Esophagus muscularis mucosa (tissue), 4 donors: Measurements from ENCODE around the gene PRTN3. TPM values are rescaled to one million over a fixed set of nuclear protein-coding genes. Genes with fewer than 3 reads are reported as not detected.

Experiments
- DNase-seq: peaks from one replicate; pipeline ENCODE4 v3.0.0-alpha.2; 2017; ENCODE audit errors: extremely low spot score
- H3K27ac ChIP-seq, 4 donors: fragments of 200-600 bp; sonication (generic); replicated peaks in 1 of 4; 1 replicate in 3 of 4; 2 replicates in 1 of 4; pipeline ENCODE4 v1.5.1; 2016 to 2019; ENCODE audit warnings: mild to moderate bottlenecking in 1 of 4
- H3K27me3 ChIP-seq, 4 donors: fragments of 200-600 bp; sonication (generic); one replicate each; pipeline versions ENCODE4 v1.5.1 to v1.6.0; 2016 to 2019
- H3K36me3 ChIP-seq, 4 donors: fragments of 200-600 bp; sonication (generic); one replicate each; pipeline ENCODE4 v1.5.1; 2016 to 2019
- H3K4me1 ChIP-seq, 4 donors: fragments of 200-600 bp; sonication (generic); one replicate each; pipeline ENCODE4 v1.5.1; 2016 to 2019
- H3K4me3 ChIP-seq, 4 donors: fragments of 200-600 bp; sonication (generic); 1 replicate in 2 of 4; 2 replicates in 2 of 4; pipeline ENCODE4 v1.5.1; 2016 to 2019; ENCODE audit warnings: mild to moderate bottlenecking in 4 of 4, moderate library complexity in 1 of 4
- H3K9me3 ChIP-seq, 4 donors: fragments of 200-600 bp; sonication (generic); 1 replicate in 3 of 4; 2 replicates in 1 of 4; pipeline ENCODE4 v1.5.1; 2016 to 2019
- EP300 ChIP-seq: sonication (generic); formaldehyde crosslinking; IDR thresholded peaks from one replicate; pipeline ENCODE4 v1.6.1; 2017; ENCODE audit warnings: antibody characterized with exemption
- POLR2A ChIP-seq: fragments of 450-650 bp; IDR thresholded peaks from one replicate; pipeline ENCODE4 v1.6.1; 2017; ENCODE audit warnings: antibody characterized with exemption, moderate library complexity, mild to moderate bottlenecking, low read depth
- POLR2AphosphoS5 ChIP-seq, 2 donors: sonication (generic); formaldehyde crosslinking; IDR thresholded peaks; one replicate each; pipeline ENCODE4 v1.6.1; 2017; ENCODE audit warnings: antibody characterized with exemption in 2 of 2
- WGBS: methylation state at CpG from one replicate; pipeline ENCODE4 v1.1.5; 2018; 5-methylcytosine and 5-hydroxymethylcytosine counted together
- intact Hi-C: fragments of 100-400 bp; cut with DNase I; formaldehyde crosslinking; loops from one replicate; pipeline ENCODE4 v1.15.1; 2023
- total RNA-seq, 4 donors: library from RNA; depleted of rRNA; stranded (reverse); fragments of >200 nt; gene quantifications; one replicate each; pipeline versions ENCODE4 v1.1.0 to v1.2.1, GENCODE V29; 2016
- TF ChIP-seq, protein P1 (sequence below), 3 experiments: fragments of 200-600 bp in 2 of 3; fragments of 450-650 bp in 1 of 3; sonication (generic) in 2 of 3; IDR thresholded peaks; one replicate each; pipeline ENCODE4 v1.5.1; 2017 to 2019; ENCODE audit warnings: antibody characterized with exemption in 3 of 3, mild to moderate bottlenecking in 2 of 3, moderate library complexity in 1 of 3

PRTN3 gene
- total RNA-seq, 4 donors from 2014 or later: 1.2 TPM; not detected in 3

DNA sequence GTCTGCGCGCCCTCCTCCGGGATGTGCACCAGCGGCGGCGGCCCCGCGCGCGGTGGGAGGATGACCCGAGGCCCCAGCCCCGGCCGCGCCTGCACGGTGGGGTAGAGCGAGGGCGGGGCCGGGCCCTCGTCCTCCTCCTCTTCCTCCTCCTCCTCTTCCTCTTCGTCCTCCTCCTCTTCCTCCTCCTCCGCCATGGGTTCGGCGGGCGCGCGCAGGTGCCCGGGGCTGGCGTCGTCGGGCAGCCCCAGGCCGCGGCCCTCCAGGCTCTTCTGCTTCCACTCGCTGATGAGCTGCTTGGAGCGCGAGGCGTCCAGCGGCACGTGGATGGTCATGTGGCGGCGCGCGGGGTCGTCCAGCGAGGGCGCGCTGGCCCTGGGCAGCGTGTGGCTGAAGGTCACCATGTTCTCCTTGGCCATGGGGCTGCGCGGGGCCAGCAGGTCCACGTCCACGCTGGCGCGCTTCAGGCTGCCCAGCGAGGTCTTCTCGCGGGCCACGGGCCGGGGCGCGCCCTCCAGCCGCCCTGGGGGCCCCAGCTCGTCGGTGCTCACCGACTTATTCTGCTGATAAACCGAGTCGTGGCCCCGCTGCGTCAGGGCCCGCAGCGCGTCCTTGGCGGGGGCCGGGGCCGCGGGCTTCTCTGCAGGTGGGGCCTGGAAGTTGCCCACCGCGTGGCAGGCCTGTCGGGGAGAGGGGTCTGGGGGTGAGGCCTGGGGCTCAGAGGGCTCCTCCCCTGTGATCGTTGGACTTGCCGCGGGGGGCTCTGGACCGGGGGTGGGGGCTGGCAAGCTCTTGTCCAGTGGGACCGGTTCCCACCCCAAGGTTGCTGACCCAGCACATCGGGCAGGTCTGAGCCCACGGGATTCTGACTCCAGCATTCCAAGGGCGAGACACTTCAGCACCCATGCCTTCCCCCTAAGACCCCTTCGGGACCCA is 27.3 kb upstream of the PRTN3 start:
- H3K36me3 ChIP-seq: peaks cover 45 to 58% (median 51%) of the 10 kb centered on the region in 4 donors
- no peak for DNase-seq
- H3K27ac ChIP-seq: no peak overlapping the region
- intact Hi-C loops: no loop called here
- no peak for TF ChIP-seq POLR2A
- no peak for TF ChIP-seq POLR2AphosphoS5 (IDR thresholded peaks at IDR 0.05)
- TF ChIP-seq EP300: no peak
- TF ChIP-seq, protein P1, sequence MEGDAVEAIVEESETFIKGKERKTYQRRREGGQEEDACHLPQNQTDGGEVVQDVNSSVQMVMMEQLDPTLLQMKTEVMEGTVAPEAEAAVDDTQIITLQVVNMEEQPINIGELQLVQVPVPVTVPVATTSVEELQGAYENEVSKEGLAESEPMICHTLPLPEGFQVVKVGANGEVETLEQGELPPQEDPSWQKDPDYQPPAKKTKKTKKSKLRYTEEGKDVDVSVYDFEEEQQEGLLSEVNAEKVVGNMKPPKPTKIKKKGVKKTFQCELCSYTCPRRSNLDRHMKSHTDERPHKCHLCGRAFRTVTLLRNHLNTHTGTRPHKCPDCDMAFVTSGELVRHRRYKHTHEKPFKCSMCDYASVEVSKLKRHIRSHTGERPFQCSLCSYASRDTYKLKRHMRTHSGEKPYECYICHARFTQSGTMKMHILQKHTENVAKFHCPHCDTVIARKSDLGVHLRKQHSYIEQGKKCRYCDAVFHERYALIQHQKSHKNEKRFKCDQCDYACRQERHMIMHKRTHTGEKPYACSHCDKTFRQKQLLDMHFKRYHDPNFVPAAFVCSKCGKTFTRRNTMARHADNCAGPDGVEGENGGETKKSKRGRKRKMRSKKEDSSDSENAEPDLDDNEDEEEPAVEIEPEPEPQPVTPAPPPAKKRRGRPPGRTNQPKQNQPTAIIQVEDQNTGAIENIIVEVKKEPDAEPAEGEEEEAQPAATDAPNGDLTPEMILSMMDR (IDR thresholded peaks at IDR 0.05): no peak
- H3K9me3 ChIP-seq: no peaks in the 10 kb centered on the region
- H3K4me3 ChIP-seq: no peak overlapping the region
- H3K4me1 ChIP-seq: no peaks in the 10 kb centered on the region
- no peaks in the 10 kb centered on the region for H3K27me3 ChIP-seq
- WGBS: 94% methylated on average over 36 of the region's 87 CpGs

DNA sequence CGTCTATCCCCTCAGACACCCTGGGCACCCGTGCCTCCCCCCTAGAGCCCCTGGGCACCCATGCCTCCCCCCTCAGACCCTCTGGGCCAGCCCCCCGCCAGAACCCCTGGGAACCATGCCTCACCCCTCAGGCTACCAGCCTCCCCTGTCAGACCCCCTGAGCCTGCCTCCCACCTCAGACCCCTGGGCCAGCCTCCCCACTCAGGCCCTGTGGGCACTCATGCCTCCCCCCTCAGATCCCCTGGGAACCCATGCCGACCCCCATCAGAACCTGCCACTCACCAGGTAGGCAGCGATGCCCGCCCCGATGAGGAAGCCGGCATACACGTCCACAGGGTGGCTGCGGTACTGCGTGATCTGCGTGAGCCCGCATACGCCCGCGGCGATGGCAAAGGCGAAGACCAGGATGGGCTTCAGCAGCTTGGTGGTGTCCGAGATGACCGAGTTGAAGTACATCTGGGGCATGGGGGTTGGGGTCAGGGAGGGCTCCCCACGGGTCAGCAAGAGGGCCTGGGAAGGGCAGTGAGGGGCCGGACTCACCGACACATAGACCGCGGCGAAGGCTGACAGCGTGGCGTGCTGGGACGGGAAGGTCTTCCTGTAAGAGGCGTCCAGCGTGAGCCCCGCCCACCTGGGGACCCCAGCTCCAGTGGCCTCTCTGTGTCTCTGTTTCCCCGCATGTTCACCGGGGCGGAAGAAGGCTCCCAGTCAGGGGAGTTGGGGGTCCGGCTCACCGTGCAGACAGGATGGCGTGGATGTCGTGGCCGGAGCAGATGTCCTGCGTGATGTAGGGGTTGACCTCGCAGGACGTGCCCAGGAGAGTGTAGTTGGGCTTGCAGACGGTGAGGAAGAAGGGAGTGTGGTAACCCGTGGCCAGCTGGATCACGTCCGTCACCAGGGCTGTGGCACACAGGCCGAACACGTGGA is 26.4 kb upstream of the PRTN3 start:
- Histone ChIP-seq H3K36me3 (peaks cover 36 to 49% (median 42%) of the 10 kb centered on the region in 4 donors), H3K27ac (no peak overlapping the region), H3K4me3 (no peak overlapping the region), H3K27me3 (no peaks in the 10 kb centered on the region), H3K9me3 (no peaks in the 10 kb centered on the region), H3K4me1 (no peaks in the 10 kb centered on the region)
- WGBS: 91% methylated on average over 44 of the region's 49 CpGs
- intact Hi-C loops: no loop called here
- TF ChIP-seq POLR2A (no peak), POLR2AphosphoS5 (IDR thresholded peaks at IDR 0.05) (no peak), EP300 (no peak)
- TF ChIP-seq, protein P1 (IDR thresholded peaks at IDR 0.05): no peak
- no peak for DNase-seq

DNA sequence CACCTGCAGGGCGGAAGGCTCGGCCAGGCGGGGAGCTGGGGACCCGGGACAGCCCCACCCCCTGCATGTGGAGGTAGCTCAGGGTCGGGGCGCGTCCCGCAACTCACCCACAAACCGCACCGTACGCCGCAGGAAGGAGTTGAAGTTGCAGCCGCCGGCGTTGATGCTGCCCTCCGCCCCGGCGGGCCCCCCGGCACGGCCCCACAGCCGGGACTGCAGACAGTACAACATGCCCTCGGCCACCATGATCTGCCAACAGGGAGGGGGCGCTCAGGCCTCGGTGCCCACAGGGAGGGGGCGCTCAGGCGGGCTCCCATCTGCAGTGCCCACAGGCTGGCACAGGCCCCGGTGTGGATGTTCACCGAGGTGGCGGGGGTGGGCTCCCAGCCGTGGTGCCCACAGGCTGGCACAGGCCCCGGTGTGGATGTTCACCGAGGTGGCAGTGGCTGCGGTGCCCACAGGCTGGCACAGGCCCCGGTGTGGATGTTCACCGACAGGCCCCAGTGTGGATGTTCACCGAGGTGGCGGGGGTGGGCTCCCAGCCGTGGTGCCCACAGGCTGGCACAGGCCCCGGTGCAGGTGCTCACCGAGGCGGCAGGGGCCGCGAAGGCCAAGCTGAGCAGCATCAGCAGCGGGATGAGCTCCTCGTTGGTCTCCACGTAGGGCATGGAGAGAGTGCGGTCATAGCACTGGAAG is 25.6 kb upstream of the PRTN3 start:
- whole genome bisulfite sequencing: 88% methylated on average over 16 of the region's 47 CpGs
- H3K4me3 ChIP-seq: no peak overlapping the region
- TF ChIP-seq POLR2A (no peak), EP300 (no peak), POLR2AphosphoS5 (IDR thresholded peaks at IDR 0.05) (no peak)
- TF ChIP-seq, protein P1 (IDR thresholded peaks at IDR 0.05): no peak
- intact Hi-C loops: no loop called here
- no peaks in the 10 kb centered on the region for H3K27me3 ChIP-seq
- no peaks in the 10 kb centered on the region for H3K4me1 ChIP-seq
- peaks cover 28 to 40% (median 34%) of the 10 kb centered on the region in 4 donors for H3K36me3 ChIP-seq
- H3K27ac ChIP-seq: no peak overlapping the region
- no peaks in the 10 kb centered on the region for H3K9me3 ChIP-seq
- no peak for DNase-seq

DNA sequence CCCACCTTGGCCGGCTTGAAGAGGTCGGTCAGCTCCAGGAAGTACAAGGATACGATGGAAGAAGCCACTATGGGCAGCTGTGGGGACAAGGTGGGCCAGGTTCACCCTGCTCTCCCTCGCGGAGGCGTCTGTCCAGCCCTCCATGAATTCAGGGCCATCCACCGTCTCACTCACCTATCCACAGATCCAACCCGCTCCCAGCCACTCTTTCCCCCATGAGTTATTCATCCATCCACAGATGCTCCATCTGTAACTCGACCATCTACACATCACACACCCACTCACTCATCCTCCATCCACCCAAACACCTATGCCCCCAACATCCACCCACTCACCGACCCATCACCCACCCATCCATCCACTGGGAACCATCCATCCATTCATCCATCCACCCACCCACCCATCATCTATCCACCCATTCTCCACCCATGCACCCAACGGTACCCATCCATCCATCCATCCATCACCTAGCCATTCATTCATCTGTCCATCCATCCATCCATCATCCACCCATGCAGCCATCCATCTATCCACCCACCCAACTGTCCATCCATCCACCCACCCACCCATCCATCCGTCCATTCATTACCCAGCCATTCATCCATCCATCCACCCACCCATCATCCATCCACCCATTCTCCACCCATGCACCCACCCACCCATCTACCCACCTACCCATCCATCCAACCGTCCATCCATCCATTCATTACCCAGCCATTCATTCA is 24.9 kb upstream of the PRTN3 start:
- 97% methylated on average over 13 of the region's 13 CpGs for WGBS
- peaks cover 0 to 2% (median under 1%) of the 10 kb centered on the region in 4 donors for H3K27me3 ChIP-seq
- H3K4me3 ChIP-seq: no peak overlapping the region
- DNase-seq: no peak
- peaks cover 21 to 33% (median 27%) of the 10 kb centered on the region in 4 donors for H3K36me3 ChIP-seq
- no peak overlapping the region for H3K27ac ChIP-seq
- H3K9me3 ChIP-seq: no peaks in the 10 kb centered on the region
- TF ChIP-seq POLR2AphosphoS5 (IDR thresholded peaks at IDR 0.05) (no peak), POLR2A (no peak), EP300 (no peak)
- TF ChIP-seq, protein P1 (IDR thresholded peaks at IDR 0.05): no peak
- intact Hi-C loops: no loop called here
- peaks cover 0 to 1% (median under 1%) of the 10 kb centered on the region in 4 donors for H3K4me1 ChIP-seq
